HG03442 (cell line): Measurements from ENCODE around the gene DKK3.

ENCODE experiments used
- ATAC-seq: cut with Tn5 transposase; IDR thresholded peaks from one replicate; pipeline ENCODE4 v1.9.1; 2021; ENCODE audit warnings: mild to moderate bottlenecking, moderate library complexity; ENCODE audit not compliant: unreplicated experiment

Gene DKK3

GRCh38 chr11:12005476-12005875 is 3.0 kb downstream of the DKK3 start:
- no peak for ATAC-seq

DNA sequence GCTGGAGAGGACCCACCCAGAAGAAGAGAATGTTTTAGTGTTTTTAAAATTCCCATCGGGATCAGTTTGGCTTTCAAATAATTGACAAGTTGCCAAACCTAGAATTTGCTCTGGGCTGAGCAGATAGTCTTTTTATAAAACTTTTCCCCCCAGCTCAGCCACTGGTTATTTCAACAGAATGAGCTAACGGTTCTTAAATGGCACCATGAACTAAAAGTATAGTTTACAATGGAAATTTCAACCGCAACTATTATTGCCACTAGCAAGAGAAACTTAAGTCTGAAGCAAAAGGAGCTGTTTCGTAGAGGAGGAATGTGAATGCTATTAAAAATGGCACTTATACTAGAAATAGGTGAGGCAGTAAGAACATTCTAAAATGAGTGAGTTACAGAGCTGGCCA is 3.4 kb downstream of the DKK3 start:
- no peak for ATAC-seq

DNA sequence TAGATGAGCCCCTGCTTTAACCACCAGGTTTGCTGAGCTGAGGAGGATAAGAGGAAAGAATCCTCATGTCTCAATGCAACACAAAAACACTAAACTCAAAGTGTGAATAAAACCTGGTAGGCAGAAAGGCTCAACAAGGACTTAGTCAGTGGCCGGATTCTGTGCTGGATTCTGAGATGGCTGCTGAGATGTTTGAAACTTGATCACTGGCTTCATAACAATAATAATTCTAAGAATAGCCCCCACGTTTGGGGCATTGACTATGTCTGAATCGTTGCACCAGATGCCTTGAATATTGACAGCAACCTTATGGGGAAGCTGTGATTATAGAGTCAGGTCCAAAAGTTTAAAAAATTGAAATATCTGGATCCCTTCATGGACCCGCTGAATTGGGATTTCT is 4.6 kb downstream of the DKK3 start:
- ATAC-seq: no peak

DNA sequence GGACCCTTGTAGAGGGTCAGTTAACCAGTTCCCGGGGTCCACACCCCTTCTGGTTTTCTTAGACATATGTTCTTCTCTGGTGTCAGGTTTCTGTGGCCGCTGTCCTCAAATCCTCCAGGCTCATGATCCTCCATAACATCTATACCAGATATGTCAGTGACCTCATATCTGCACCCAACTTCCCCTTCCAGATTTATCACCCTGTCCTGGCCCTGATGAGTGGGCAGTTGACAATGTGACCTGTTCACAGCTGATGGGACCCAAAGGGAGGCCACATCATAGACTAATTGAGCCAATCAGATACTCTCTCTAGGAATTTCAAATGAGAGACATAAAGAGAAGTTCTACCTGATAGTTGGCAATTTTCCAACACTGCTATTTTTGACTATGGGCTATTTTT is 5.1 kb downstream of the DKK3 start:
- no peak for ATAC-seq

GRCh38 chr11:12001186-12001585 is 7.2 kb downstream of the DKK3 start:
- ATAC-seq: no peak

DNA sequence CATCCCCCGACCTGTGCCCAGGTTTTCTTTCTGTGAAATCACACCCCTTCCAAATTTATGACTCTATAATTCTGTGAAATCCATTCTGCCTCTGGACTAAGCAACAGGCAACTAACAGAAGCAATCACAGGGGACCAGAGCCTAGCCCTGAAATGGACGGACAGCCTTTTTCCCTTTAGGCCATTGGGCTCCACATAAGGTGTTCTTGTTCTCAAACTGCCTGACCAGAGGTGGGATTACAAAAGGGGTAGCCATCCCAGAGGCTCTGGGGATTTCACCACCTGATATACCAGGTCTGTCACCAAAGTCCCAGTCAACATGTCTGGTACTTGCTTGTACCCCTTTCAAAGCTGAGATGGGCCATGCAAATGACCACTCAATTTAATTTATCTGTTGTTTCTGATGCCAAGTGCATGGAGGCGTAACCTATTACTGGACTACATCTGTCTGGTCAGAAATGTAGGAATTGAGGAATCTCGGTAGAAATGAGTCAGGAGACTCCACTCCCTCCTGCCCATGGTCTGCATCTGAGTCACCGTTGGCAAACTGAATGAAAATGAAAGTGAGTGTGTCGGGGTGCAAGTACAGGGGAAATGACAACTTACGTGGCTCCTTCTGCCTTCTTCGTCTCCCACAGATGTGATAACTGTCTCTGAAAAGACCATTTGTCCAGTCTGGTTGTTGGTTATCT is 10.2 kb downstream of the DKK3 start:
- ATAC-seq: no peak

GRCh38 chr11:11997049-11997322 is 11.4 kb downstream of the DKK3 start:
- ATAC-seq: no peak

DNA sequence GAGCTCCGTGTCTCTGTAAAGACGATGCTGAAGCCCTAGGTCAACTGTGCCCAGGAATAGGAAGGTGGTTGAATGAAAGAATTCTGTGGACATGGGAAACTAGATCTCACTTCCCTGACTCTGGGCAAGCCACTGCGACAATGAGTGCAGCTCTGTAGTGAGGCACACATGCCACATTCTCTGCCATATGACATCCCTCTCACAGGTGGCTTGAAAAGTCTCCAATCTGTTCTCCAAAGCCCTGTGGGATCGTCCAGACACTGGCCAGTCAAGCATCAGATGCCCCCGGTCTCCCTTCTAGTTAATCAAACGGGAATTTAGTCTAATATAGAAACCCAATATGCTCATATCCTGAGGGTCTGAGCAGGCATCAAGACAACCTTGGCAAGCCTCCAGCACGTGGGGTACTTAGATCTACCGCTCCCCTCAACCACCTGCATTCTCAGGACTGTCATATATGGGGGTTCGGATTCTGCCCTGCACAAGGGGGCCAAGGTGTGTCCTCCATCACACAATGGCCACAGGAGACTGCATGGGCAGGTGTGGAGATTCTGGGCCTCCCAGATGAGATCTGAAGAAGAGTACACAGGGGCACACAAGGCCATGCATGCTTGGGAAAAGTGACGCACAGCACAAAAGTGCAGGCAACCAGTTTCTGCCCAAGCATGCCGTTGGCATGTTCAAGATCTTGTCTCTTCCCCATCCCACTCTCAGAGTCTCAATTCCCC is 11.9 kb downstream of the DKK3 start:
- no peak for ATAC-seq

DNA sequence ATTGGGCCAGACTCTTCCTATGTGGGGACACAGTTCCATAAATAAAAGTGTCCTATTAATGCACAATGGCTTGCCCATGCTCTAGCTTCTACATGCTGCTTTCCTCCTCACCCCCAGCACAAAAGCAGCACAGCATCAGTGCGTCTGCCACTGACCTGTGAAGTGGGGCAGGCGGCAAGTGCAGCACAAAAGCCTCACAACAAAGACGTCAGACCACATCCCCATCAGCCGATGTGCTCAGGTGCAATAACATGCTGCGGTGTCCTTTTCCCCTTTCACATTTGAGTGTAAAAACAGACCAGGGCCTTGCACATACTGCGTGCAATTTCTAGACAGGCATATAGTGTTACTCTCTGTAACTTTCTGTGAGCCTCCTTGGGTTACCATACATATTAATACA is 12.8 kb downstream of the DKK3 start:
- no peak for ATAC-seq

GRCh38 chr11:11993839-11994238 is 14.6 kb downstream of the DKK3 start:
- ATAC-seq: no peak

- no peak for ATAC-seq
Observed at GRCh38 chr11:11992257-11993212, 15.9 kb downstream of the DKK3 start.

- ATAC-seq: no peak
Observed at GRCh38 chr11:11989774-11990744, 18.4 kb downstream of the DKK3 start.

- ATAC-seq: no peak
Observed at GRCh38 chr11:11988681-11989261, 19.7 kb downstream of the DKK3 start.

DNA sequence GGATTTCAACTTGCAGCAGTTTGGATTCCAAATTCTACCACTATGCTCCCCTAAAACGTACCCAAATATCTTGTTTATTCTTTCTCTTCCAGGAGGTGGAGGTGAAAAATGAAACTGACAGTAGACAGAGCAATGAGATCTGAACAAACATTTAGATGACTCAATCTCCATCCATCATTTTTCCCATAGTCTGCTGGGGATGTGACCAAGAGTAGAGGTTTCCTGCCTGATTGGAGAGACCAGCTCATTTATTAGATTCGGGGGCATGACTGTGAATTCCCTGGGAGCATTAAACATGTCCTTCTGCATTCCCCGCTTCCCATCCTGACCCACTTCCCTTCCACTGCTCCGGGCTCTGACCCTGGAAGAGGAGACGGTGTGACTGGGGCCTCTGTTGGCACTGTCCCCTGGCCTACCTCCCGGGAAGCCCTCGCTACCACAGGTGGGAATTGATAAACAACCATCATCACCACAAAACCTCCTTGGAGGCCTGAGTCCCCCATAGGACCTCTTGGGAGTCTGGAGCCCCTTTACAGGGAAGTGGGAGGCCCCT is 20.3 kb downstream of the DKK3 start:
- ATAC-seq: no peak

DNA sequence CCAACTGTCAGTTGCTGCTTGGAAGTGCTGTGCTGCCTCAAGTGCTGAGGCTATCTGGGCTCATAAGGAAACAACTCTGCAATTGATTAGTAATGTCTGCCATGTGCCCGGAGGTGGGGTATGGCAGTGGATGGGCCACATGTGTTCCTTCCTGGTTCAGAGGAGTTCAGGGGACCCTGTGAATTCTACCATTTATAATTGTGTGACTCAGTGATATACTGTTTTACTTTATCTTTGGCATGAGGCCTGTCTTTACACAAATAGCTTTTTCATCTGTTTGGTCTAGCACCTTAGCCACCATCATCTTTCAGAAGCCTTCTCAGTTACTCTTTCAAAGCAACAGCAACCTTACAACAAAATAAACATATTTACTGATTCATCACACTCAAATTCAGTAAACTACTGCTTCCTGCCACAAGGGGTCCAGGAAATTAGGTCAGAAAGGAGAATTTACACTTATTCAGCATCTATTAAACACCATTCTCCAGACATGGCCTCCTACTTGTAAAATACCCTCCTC is 20.9 kb downstream of the DKK3 start:
- ATAC-seq: no peak

GRCh38 chr11:11985954-11986949 is 22.2 kb downstream of the DKK3 start:
- no peak for ATAC-seq

DNA sequence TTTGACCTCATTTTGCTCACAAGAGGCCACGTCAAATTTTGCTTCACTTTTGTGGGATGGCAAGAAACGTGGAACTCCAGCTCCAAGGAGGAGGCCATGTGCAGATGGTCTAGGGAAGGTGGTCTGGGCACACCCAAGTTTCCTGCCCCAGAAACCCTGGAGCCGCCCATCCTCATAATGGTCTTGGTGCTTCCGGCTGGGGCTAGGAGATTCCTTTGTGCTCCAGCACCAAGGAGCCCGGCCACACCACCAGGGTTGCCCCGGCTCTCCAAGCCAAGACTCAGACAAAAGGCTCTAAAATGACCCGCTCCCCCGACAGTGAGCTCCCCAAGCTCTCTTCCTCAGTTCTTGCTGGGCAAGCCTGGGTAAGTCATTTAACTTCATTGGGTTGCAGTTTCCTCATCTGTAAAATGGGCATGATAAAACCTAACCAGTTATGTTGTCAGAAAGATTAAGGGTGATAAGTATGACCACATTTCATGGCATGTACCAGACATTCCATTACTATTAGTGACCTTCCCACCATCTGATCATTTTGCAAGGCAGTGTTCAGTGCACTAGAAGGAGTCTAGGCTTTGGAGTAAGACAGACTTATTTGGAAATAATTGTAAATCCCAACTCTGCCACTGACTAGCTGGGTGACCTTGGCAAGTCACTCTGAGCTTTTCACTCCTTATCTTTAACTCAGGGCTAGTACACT is 23.3 kb downstream of the DKK3 start:
- ATAC-seq: no peak

DNA sequence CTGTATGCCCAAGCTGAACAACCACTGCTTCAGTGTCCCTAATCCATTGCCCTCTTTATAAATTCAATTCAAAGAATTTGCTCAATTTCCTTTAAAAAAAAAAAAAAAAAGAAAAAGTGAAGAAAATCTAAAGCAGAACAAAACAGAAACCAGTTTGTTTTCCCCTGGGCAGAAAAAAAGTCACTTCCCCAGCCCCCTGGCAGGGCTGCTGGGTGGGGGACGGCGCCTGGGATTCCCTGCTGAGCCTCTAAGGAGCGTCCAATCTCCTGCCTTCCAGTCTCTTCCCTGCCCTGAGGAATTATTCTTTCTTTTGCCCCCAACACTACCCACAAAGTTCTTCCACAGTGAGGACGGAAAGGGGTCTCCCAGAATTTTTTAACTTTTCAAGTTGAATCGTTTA is 23.9 kb downstream of the DKK3 start:
- no peak for ATAC-seq
